Fibroblast of the conjunctiva (primary cell): ENCODE data around the gene PLXNC1.
A peak's percentile ranks its signal among the peaks of the same experiment; 100 is the strongest.

ENCODE experiments used
- DNase-seq: peaks from one replicate; pipeline ENCODE4 v3.0.0-alpha.2; 2010; ENCODE audit warnings: low read depth

The PLXNC1 gene

GRCh38 chr12:94239332-94239993 lies 91.1 kb downstream of the PLXNC1 start:
- no peak for DNase-seq

GRCh38 chr12:94240171-94240570 lies 91.8 kb downstream of the PLXNC1 start:
- no peak for DNase-seq

- DNase-seq, result no peak
Observed at GRCh38 chr12:94242901-94243300, 94.5 kb downstream of the PLXNC1 start.

- DNase-seq, result no peak
Observed at GRCh38 chr12:94244165-94245133, 96.1 kb downstream of the PLXNC1 start.

- DNase-seq, result no peak
Observed at GRCh38 chr12:94245631-94246383, 97.4 kb downstream of the PLXNC1 start.

- no peak for DNase-seq
Observed at GRCh38 chr12:94247246-94247645, 98.9 kb downstream of the PLXNC1 start.

GRCh38 chr12:94248582-94248981 lies 100.2 kb downstream of the PLXNC1 start:
- no peak for DNase-seq

- no peak for DNase-seq
Observed at GRCh38 chr12:94250130-94250529, 101.8 kb downstream of the PLXNC1 start.

GRCh38 chr12:94254270-94254669 lies 105.9 kb downstream of the PLXNC1 start:
- DNase-seq, result no peak

GRCh38 chr12:94255006-94255405 lies 106.6 kb downstream of the PLXNC1 start:
- no peak for DNase-seq

- DNase-seq, result no peak
Observed at GRCh38 chr12:94255428-94255827, 107.1 kb downstream of the PLXNC1 start.

GRCh38 chr12:94258593-94258992 lies 110.2 kb downstream of the PLXNC1 start:
- DNase-seq, result no peak

GRCh38 chr12:94260017-94260416 lies 111.6 kb downstream of the PLXNC1 start:
- no peak for DNase-seq

GRCh38 chr12:94260717-94261116 lies 112.3 kb downstream of the PLXNC1 start:
- no peak for DNase-seq

GRCh38 chr12:94261119-94261518 lies 112.7 kb downstream of the PLXNC1 start:
- no peak for DNase-seq

- no peak for DNase-seq
Observed at GRCh38 chr12:94261786-94262185, 113.4 kb downstream of the PLXNC1 start.

GRCh38 chr12:94262228-94263010 lies 114.0 kb downstream of the PLXNC1 start:
- peak; percentile 98 for DNase-seq

- no peak for DNase-seq
Observed at GRCh38 chr12:94263011-94263811, 114.8 kb downstream of the PLXNC1 start.

GRCh38 chr12:94263905-94264561 lies 115.7 kb downstream of the PLXNC1 start:
- no peak for DNase-seq

- DNase-seq, result no peak
Observed at GRCh38 chr12:94264736-94265485, 116.5 kb downstream of the PLXNC1 start.
